Colonic mucosa (tissue), 4 donors: ENCODE results near the gene MIPEP. TPM values are rescaled to one million over a fixed set of nuclear protein-coding genes. Genes with fewer than 3 reads are reported as not detected.

Source experiments
- DNase-seq: peaks from one replicate; pipeline ENCODE4 v3.0.0-alpha.2; 2020
- H3K27ac ChIP-seq: fragments of 200-600 bp; one replicate; pipeline ENCODE4 v1.8.0; 2021
- H3K27me3 ChIP-seq: fragments of 200-600 bp; one replicate; pipeline ENCODE4 v1.8.0; 2021
- H3K36me3 ChIP-seq: fragments of 200-600 bp; one replicate; pipeline ENCODE4 v1.8.0; 2021
- H3K4me1 ChIP-seq: fragments of 200-600 bp; one replicate; pipeline ENCODE4 v1.8.0; 2021; ENCODE audit warnings: mild to moderate bottlenecking
- H3K4me3 ChIP-seq: fragments of 200-600 bp; one replicate; pipeline ENCODE4 v1.8.0; 2021
- H3K9ac ChIP-seq, 2 donors: one replicate each; pipeline ENCODE4 v1.7.0; 2013; ENCODE audit warnings: control low read depth in 2 of 2, low read depth in 2 of 2, low read length in 2 of 2
- H3K9me3 ChIP-seq: fragments of 200-600 bp; one replicate; pipeline ENCODE4 v1.8.0; 2021
- CTCF ChIP-seq: fragments of 200-600 bp; IDR thresholded peaks from one replicate; pipeline ENCODE4 v1.8.0; 2022; ENCODE audit warnings: antibody characterized with exemption, mild to moderate bottlenecking
- intact Hi-C: fragments of 100-400 bp; cut with DNase I; formaldehyde crosslinking; loops from one replicate; pipeline ENCODE4 v1.14.1; 2022
- total RNA-seq, 2 donors: library from RNA; stranded (reverse); fragmentation: NEBNext Ultra II Directional in 1 of 2; extraction: Animal tissue kit (Norgen Biotek cat#: 25700) in 1 of 2; gene quantifications; one replicate each; pipeline ENCODE4 v1.2.1, GENCODE V29; 2021
- donor health status: healthy.
- donor health status: DM: no; HTN: no; CAD: no.
- donor health status: DM: no; HTN: no; CAD: no.

The MIPEP gene
- total RNA-seq, 2 donors from 2014 or later: 25.9 to 33.0 TPM

GRCh38 chr13:23680845-23681669 lies 208.1 kb downstream of the MIPEP start:
- no peak for TF ChIP-seq CTCF

More at GRCh38 chr13:23680845-23681669, 208.1 kb downstream of the MIPEP start:
- Histone ChIP-seq H3K4me3 (no peak overlapping the region), H3K9ac (no peak overlapping the region), H3K9me3 (no peaks in the 10 kb centered on the region), H3K27ac (no peak overlapping the region), H3K4me1 (no peaks in the 10 kb centered on the region), H3K36me3 (no peaks in the 10 kb centered on the region), H3K27me3 (no peaks in the 10 kb centered on the region)
- intact Hi-C loops: no loop called here
- no peak for DNase-seq

Other genes starting within 250 kb of the MIPEP start
- under 1 TPM in 1 of 2 donors, not detected in 1; 0.27 TPM for gene C1QTNF9B, start 8.1 kb upstream of the MIPEP start, total RNA-seq